ENCODE measurements around the gene COL28A1.
"Not testable (repeated sequence)": the region's sequence is repeated elsewhere in the genome, so short reads cannot be mapped to it uniquely, and the experiment has no call there.

COL28A1 gene

DNA sequence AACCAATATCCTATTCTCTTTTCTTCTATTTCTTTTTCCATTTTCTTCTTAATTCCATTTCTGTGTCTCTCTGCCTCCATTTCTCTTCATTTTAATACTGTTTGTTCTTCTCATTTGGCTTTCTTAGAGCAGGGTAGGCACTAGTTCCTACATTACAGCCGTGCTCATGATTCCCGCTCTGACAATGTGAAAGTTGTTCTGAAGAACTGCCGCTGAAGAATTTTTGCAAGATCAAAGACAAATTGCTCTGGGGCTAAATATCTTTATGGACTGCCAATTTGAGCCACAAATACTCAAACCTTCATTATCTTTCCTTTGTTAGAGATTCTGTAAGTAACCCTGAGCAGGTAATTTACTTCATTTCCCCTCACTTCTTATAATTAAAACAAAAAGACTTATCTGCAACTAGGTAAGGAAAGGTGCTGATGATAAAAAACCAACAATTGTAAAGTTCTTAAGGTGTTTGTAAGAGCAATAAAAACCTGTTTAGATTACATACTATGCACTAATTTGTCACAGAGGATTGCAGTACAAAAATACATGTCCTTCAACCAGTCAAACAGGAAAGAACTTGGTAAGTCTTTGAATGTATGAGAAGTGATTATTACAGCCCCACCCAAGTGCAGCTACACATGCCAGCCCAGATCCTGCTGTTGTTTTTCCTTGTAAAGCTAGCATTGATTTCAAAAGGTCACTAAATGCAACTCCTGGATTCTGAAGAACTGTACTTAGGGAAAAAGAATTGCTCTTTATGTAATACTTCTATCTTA, 127.5 kb downstream of the COL28A1 start:
- no peak for DNase-seq

DNA sequence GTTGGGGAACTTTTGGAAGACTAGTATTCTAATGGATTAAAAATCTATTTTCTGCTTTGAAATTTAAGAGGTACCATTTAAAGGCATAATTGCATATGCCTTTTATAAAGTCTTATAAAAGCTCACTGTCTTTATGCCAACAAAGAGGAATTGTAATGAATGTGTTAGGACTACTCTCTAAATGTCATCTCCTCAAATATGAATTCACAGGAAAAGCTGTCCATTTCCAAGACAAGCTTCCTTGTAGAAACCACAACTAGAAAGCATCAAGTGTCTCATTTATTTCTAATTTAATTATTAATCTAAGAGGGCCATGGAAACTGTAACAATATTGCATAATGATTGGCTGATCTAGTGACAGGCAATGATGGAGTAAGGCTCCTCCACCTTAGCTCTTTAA, 130.2 kb downstream of the COL28A1 start:
- DNase-seq, result no peak

DNA sequence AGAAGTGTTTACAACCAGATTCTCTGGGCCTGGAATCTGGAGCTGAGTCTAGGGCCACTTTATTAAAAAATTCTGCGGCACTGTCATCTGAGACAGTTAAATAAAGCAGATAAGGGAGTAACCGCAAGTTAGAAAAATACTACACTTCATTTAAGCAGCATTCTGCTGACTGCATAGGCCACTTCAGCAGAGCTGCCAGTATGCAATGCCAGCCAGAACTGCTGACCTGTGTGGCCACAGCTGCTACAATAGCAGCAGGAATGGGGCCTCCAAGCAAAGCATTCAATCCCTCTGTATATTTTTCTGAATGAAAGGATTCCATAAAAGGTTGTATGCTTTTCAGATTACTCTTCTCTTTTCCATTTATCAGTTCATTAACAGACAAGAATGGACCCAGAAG, 136.0 kb downstream of the COL28A1 start:
- no peak for DNase-seq

DNA sequence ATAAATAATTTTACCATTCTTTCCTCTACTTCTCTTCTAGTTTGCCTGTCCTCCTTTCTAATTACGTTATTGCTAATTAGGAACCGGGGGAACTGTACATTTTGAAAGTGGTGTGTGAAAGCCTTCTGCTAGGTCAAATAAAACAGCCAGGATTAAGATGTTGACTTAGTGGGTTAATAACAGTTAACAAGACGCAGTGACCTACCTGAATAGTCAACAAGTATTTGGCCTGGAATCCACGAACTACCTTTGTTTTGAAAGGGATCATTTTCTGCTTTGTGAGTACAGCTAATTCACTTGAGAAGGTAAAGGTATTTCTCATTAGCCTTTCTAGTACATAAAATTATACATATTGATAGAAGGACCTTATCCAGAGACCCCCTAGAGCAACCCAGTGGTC, 139.9 kb downstream of the COL28A1 start:
- DNase-seq, result no peak

DNA sequence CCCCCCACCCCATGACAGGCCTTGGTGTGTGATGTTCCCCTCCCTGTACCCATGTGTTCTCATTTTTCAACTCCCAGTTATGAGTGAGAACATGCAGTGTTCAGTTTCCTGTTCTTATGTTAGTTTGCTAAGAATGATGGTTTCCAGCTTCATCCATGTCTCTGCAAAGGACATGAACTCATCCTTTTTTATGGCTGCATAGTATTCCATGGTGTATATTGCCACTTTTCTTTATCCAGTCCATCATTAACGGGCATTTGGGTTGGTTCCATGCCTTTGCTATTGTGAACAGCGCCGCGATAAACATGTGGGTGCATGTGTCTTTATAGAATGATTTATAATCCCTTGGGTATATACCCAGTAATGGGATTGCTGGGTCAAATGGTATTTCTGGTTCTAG, 147.5 kb downstream of the COL28A1 start:
- not testable (repeated sequence) for DNase-seq

DNA sequence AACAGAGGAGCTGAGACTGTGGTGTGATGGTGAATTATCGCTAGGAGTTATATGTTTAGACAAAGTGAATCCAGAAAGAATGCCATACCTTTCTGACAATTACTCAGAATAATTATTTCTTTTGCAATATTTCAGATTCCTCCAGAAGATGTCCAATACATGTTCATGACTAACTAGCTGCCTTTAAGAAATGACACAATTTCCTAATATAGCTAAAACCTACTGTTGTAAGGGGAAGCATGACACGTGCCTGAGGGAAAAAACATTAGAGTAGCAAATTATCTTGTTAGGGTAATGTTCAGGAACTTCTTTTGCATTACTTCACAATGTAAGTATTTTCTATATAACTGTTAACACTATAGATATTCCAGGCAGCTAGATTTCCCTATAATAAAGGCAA, 150.3 kb downstream of the COL28A1 start:
- no peak for DNase-seq

DNA sequence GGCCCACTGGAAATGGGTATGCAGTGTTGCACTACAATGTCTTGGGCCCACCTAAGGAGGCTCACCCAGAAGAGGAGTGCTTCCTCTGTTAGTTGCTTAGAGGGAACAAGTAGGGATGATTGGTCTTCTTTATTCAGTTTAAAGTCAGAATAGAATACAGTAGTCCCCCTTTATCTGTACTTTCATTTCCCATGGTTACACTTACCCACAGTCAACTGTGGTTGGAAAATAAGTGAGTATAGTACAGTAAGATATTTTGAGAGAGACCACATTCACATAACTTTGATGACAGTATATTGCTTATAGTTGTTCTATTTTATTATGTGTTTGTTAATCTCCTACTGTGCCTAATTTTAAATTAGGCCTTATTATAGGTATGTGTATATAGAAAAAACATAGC, 151.4 kb downstream of the COL28A1 start:
- no peak for DNase-seq

DNA sequence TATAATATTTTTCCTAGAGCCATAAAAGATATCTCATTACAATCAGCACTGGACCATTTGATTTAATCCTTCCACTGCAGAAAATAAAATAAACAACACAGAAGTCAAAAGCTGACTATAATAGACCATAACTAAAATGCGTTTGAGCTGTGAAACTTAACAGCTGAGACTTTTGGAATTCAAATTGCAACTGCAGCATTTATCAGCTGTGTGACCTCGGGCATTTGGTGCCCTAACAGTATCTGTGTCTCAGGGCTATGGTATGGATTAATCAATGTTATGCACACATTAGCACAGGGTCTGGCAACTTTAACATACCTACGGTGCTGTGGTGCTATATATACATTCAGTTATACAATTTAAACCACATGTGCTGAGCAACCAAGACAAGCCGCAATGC, 160.1 kb downstream of the COL28A1 start:
- DNase-seq, result no peak

DNA sequence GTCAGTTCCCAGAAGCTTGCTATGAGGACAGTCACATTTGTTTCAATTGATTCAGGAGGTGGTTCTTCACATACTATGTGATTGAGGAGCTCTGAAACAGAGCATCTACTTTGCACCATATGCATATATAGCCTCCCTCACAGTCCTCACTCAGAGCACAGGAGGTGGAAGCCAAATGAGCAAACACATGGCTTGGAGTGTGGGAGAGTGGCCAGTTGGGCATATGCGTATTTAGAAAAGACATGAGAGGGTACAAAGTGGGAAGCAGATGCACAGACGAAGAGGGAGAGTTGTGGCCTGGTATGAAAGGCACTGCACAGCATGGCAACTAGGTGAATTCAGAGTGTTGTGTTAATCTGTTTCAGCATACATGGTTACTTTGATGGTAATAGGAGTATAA, 165.6 kb downstream of the COL28A1 start:
- DNase-seq, result no peak

DNA sequence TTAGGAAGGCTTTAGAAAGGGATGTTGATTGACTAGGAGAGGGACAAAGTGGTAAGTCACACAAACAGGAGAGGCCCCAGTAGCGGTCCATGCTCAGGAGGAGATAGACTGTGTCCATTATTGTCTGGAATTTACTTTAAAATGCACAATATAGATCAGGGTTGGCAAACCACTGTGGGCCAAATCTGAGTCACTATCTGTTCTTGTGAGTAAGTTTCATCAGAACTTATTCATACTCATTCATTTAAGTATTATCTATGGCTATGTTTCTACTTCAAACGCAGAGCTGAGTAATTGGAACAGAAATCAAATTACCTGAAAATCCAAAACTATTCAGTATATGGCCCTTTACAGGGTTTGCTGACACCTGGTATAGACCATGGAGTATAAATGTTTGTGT, 166.5 kb downstream of the COL28A1 start:
- DNase-seq, result no peak

DNA sequence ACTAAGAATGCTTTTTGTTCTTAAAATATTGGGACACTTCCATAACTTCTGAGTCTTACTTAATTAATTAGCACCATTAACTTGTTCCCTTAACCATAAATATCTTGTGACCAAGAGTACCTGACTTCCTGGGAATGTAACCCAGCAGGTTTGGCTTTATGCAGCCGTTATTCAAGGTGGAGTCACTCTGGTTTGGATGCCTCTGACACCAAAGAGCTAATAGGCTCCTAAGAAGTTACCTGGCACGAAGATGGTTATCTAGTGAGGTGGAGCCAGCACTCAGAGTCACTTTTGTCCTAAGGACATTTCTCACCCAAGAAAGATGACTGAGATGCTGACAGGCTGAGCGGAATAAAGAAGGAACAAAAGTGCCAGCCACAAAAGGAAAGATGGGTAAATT, 181.0 kb downstream of the COL28A1 start:
- DNase-seq, result no peak

DNA sequence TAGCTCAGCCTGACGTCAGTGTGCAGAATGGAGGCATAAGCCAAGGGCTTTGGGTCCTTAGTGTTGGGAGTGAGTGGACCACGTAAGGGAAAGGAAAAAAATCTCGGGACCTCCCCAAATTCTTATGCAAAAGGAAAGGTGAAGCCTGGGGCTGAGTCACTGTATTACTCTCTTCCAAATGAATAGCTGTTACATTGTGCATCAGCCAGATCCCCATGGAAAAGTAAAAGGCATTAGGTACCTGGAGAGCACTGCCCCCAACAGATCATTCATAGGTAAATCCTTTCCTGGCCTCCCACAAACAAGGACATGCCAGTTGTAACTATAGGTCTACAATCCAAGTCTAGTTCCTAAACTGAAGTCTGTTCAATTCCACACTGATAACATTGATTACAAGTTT, 182.8 kb downstream of the COL28A1 start:
- no peak for DNase-seq

DNA sequence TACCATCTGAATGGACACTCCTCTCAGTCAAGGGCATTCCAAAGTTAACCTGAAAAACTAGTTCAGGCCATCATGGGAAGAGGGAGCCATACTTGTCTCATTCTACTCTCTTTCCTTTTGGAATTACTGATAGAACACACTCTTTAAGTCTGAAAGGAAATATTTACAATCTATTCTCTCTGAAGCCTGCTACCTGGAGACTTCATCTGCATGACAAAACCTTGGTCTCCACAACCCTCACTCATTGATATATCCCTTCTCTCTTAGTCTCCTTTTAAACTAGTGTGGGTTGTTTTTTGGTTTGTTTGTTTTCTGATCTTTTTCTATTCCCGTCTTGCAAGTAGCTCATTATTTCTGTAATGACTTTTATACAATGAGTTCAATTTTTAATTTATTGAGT, 183.8 kb downstream of the COL28A1 start:
- DNase-seq, result no peak

DNA sequence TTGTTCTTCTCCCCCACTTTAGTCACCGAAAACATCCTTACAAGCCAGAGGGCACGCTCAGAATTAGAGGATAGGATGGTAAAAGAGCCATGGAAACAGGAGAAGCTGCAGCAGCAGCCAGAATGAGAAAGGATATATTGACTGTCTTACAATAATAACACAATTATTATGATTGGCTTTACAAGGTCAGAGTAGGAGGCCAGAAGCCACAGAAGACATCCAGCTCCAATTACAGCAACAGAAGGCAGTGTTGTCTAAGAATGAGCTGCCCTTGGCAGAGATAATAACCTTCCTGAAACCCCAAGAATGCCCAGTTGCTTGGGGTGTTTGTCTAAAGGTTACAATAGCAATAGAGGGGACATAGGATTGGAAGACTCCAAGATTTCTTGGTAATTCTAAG, 184.5 kb downstream of the COL28A1 start:
- no peak for DNase-seq

DNA sequence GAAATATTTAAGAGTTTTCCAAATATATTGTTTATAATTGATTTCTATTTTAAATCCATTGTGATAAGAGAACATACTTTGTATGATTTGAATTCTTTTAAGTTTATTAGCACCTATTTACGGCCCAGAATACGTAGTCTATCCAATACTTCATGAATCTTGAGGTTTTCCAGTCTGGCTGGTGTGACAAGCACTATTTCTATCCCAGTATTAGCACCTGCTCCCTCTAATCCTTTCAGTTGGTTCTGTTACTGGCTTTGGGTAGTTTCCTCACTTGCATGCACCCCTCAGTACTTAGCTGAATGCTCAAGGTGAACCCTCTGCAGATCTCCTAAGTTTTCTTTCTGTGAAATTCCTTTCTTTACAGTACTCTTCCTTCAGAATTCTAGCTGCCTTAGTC, 186.5 kb downstream of the COL28A1 start:
- no peak for DNase-seq

DNA sequence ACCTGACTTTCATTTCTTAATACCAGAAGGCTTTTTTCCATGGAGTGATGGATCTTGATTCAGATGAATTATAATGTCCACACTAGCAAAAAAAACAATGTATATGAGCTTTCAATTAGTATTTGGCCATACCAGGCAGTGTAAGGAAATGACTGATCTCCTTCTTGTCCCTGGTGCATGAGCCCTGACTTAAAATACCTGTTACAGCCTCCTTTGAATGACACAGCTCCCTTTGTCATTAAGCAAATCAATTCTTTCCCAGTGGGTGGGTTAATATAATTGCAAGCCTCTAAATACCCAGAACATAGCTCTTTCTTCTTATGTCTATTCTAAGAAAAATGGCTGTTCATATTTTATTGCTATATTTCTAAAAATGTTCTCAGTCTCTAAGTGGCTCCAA, 188.6 kb downstream of the COL28A1 start:
- no peak for DNase-seq

DNA sequence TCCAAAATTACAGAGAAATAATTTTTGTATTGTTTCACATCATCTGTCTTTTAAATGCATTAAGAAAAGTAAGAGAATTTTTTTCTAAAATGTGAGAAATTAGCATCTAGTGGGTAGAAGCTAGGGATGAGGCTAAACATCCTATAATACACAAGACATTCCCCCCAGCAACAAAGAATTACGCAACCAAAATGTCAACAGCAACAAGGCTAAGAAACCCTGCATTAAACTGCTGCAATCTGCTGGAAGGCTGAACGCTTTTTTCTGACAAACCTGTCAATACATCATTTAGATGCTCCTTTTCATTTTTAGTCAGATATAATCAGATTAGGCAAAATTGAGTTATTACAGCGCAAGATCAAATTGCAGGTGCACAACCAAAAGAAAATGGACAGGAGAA, 191.1 kb downstream of the COL28A1 start:
- no peak for DNase-seq

DNA sequence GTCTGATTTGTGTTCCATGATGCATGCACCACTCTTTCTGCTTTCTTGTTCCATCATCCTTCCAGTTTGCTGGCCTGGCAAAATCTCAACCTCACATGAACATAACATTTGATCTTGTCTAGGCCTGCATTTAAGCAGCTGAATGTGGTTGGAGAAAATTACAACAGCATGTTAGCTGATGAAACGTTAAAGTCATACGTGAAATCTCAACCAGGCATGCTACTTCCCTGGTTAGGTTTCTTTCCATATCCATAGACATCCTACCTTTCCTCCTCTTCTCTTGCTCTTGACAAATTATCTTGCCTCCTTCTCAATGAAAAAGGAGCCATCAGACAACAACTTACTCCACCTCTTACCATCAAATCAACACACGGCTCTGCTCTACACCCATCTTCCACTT, 199.8 kb downstream of the COL28A1 start:
- no peak for DNase-seq

DNA sequence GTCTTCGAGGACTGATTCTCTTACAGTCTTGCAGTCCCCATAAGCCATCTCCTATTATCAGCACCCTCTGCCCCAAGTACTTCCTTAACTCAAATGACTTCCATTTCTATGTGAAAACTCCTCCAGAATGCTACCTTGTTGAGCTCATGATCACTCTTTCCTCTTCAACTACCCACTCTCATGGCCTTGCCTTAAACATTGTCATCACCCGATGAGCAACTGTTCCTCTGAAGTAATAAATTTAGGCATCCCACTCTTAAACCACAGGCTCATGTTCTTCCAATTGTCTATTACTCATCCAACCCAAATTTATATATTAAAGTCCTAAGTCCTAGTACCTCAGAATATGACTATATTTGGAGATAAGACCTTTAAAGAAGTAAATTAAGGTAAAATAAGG, 200.5 kb downstream of the COL28A1 start:
- DNase-seq, result no peak

DNA sequence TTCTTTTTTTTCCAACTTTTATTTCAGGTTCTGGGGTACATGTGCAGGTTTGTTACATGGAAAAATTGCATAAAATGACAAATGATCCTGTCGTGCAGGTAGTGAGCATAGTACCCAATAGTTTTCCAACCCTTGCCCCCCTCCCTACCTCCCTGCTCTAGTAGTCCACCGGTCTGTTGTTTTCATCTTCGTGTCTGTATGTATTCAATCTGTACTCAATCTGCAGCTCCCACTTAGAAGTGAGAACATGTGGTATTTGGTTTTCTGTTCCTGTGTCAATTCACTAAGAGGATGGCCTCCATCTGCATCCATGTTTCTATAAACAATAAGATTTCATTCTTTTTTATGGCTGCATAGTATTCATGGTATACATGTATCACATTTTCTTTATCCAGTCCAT, 202.1 kb downstream of the COL28A1 start:
- DNase-seq, result no peak

DNA sequence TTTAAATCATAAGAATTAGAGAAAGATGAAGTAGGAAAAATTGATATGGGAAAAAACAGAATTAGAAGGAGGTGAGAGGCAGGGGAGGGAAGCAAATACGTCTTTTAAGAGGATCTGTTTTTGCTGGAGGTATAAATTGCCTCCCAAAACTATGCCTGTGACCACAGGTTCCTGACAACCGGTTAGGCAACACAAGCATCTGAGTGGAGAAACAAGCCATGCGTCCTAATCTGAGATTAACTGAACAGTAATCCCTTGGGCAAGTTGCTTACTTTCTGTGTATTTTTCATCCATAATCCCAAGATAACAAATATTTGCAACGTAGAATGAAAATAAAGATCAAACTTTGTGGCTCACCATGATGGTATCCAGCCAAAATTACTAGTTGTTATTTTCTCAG, 204.2 kb downstream of the COL28A1 start:
- no peak for DNase-seq

DNA sequence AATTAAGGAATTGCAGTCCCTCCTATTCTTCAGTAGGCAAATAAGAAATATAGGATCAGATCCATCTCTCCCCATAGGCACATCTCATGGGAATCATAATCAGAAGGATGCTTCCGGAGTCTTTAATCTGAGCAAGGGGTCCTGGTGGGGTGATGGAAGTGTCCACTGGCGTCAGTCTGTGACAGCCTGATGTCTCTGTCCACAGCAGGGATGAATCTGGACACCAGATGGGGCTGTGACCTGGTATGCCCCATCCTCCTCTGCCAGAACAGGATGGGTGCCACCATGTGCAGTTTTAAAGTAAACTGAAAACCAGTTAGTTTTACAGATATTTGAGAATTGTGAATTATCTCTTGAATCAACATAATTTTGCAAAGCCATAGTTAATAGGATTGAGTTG, 204.7 kb downstream of the COL28A1 start:
- DNase-seq, result no peak

DNA sequence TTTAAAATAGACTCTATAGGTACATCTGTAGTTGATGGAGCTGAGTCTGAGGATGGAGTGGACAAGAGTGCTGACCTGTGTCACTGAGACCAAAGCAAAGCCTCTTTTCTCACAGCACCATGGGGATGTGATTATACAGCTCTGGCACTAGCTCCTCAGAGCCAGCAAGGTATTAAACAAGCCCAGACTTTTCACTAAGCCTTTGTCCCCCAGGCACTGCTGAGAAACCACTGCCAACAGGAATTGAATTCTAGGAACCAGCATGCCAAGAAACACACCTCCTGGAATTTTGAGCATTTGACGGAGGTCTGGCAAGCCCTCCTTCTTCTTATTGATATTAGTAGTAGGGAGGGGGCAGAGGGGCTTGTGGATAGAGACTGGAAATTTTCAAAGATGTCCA, 206.3 kb downstream of the COL28A1 start:
- DNase-seq, result no peak

DNA sequence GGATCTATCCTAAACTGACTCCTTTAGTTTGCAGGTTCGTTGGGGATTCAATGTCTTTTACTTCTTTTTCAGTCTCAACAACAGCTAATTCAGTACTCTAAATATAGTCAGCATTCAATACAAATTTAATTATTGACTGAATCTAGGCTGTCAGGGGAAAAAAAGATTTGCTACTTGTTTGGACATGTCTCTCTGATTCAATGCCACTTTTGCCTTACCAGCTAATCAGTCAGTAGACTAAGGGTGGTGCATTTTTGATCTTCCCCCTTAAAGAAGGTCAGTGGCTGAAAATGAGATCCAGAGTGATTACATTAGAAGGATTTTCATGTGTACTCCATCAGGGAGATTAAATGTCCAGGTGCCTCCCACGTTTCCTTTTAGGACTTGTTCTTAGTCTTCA, 208.2 kb downstream of the COL28A1 start:
- DNase-seq, result no peak

DNA sequence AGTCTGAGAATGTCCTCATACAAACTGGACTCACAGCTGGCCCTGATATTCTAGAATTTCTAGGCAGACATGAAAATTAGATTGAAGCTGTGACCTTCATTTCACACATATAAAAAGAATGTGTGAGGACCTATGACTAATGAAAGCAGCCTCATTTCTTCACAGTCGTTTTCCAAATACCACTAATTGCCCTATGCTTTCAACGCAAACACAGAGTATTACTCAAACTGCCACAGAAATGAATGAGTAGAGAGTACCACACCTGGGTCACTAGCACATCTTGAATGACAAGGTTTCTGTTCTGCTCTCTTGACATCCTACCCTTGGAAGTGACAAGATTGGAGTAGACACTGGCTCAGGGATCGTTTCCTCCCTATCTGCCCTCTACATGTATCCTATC, 211.0 kb downstream of the COL28A1 start:
- no peak for DNase-seq

DNA sequence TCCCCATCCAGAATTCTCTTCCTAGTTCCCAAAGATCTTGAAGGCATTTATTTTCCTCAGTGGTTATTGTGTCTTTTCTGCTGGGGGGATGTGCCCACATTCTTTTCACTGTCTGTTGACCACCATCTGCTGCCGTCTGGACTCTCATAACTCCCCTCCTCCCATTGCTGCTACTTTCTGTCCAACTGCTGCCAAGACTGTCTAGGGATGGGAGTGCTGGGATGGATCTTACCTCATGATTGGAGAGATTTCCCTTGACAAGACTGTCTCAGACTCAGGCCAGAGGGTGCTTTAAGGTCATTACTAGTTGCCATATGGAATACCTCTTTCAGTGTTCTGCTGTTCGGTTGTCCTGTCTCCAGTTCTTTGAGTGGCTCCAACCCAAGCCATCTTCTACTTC, 211.8 kb downstream of the COL28A1 start:
- no peak for DNase-seq
